SK-N-SH treated with all-trans-retinoic acid at 6 μM for 48 hours (cell line): ENCODE results near the gene NOD2.

ENCODE experiments used
- ATAC-seq: fragments of 200-7000 bp; cut with Tn5 transposase; 3 replicates; pipeline ENCODE4 v1.9.1; 2020; ENCODE audit warnings: mild to moderate bottlenecking, moderate library complexity
- ARNTL ChIP-seq: fragments of 450-650 bp; formaldehyde crosslinking; IDR thresholded peaks from 2 replicates; pipeline ENCODE4 v1.5.0; 2020; ENCODE audit warnings: low read depth, mild to moderate bottlenecking, moderate library complexity, borderline replicate concordance
- BACH2 ChIP-seq: fragments of 250-450 bp; sonication (Bioruptor Pico); IDR thresholded peaks from 2 replicates; pipeline ENCODE4 v1.9.0; 2021; ENCODE audit warnings: mild to moderate bottlenecking, borderline replicate concordance
- CREB5 ChIP-seq: fragments of 250-450 bp; sonication (Bioruptor Pico); IDR thresholded peaks from 2 replicates; pipeline ENCODE4 v1.5.1; 2020; ENCODE audit warnings: low read depth, mild to moderate bottlenecking, moderate library complexity
- CSDC2 ChIP-seq: fragments of 250-450 bp; sonication (Bioruptor Pico); IDR thresholded peaks from 2 replicates; pipeline ENCODE4 v1.5.0; 2020; ENCODE audit warnings: mild to moderate bottlenecking, moderate library complexity
- ESRRG ChIP-seq: fragments of 250-450 bp; sonication (Bioruptor Pico); IDR thresholded peaks from 2 replicates; pipeline ENCODE4 v1.6.1; 2021; ENCODE audit warnings: mild to moderate bottlenecking
- GLIS3 ChIP-seq: fragments of 250-450 bp; sonication (Bioruptor Pico); IDR thresholded peaks from 2 replicates; pipeline ENCODE4 v1.5.0; 2020; ENCODE audit warnings: mild to moderate bottlenecking, moderate library complexity
- ISL1 ChIP-seq: fragments of 250-450 bp; sonication (Bioruptor Pico); IDR thresholded peaks from 2 replicates; pipeline ENCODE4 v2.1.2; 2022; ENCODE audit warnings: mild to moderate bottlenecking, moderate library complexity
- OSR1 ChIP-seq: fragments of 250-450 bp; sonication (Bioruptor Pico); IDR thresholded peaks from 2 replicates; pipeline ENCODE4 v1.8.0; 2022; ENCODE audit warnings: moderate library complexity, mild to moderate bottlenecking, inconsistent platforms
- PATZ1 ChIP-seq: fragments of 250-450 bp; sonication (Bioruptor Pico); IDR thresholded peaks from 2 replicates; pipeline ENCODE4 v1.8.0; 2020; ENCODE audit warnings: mild to moderate bottlenecking, moderate library complexity, borderline replicate concordance
- POU6F1 ChIP-seq: fragments of 250-450 bp; sonication (Bioruptor Pico); IDR thresholded peaks from 2 replicates; pipeline ENCODE4 v1.8.0; 2021; ENCODE audit warnings: low read depth, mild to moderate bottlenecking, moderate library complexity, borderline replicate concordance
- PPARA ChIP-seq: fragments of 250-450 bp; sonication (Bioruptor Pico); IDR thresholded peaks from 2 replicates; pipeline ENCODE4 v1.5.0; 2020; ENCODE audit warnings: mild to moderate bottlenecking, borderline replicate concordance
- RARB ChIP-seq: fragments of 250-450 bp; sonication (Bioruptor Pico); IDR thresholded peaks from 2 replicates; pipeline ENCODE4 v1.8.0; 2021; ENCODE audit warnings: mild to moderate bottlenecking, moderate library complexity
- SNAI2 ChIP-seq: fragments of 250-450 bp; sonication (Bioruptor Pico); IDR thresholded peaks from 2 replicates; pipeline ENCODE4 v1.5.0; 2020; ENCODE audit warnings: mild to moderate bottlenecking, moderate library complexity
- TCF4 ChIP-seq: fragments of 250-450 bp; sonication (Bioruptor Pico); IDR thresholded peaks from 2 replicates; pipeline ENCODE4 v1.8.0; 2021; ENCODE audit warnings: mild to moderate bottlenecking, moderate library complexity, borderline replicate concordance
- TSHZ2 ChIP-seq: fragments of 250-450 bp; sonication (Bioruptor Pico); IDR thresholded peaks from 2 replicates; pipeline ENCODE4 v1.5.0; 2020; ENCODE audit warnings: mild to moderate bottlenecking, moderate library complexity
- ZC3H10 ChIP-seq: fragments of 250-450 bp; sonication (Bioruptor Pico); IDR thresholded peaks from 2 replicates; pipeline ENCODE4 v1.5.1; 2021; ENCODE audit warnings: mild to moderate bottlenecking, moderate library complexity
- ZFP3 ChIP-seq: fragments of 250-450 bp; sonication (Bioruptor Pico); IDR thresholded peaks from 2 replicates; pipeline ENCODE4 v1.5.0; 2020; ENCODE audit warnings: mild to moderate bottlenecking, moderate library complexity
- ZFP30 ChIP-seq: fragments of 450-650 bp; formaldehyde crosslinking; IDR thresholded peaks from 2 replicates; pipeline ENCODE4 v1.5.0; 2022; ENCODE audit warnings: mild to moderate bottlenecking, moderate library complexity
- ZNF565 ChIP-seq: fragments of 450-650 bp; formaldehyde crosslinking; conservative IDR thresholded peaks from 2 replicates; pipeline ENCODE4 v1.5.0; 2020; ENCODE audit warnings: low read depth, mild to moderate bottlenecking, moderate library complexity
- ZNF70 ChIP-seq: fragments of 450-650 bp; formaldehyde crosslinking; IDR thresholded peaks from 2 replicates; pipeline ENCODE4 v1.5.0; 2020; ENCODE audit warnings: mild to moderate bottlenecking, moderate library complexity
- ZNF8 ChIP-seq: fragments of 450-650 bp; formaldehyde crosslinking; IDR thresholded peaks from 2 replicates; pipeline ENCODE4 v1.5.0; 2020; ENCODE audit warnings: mild to moderate bottlenecking, moderate library complexity

Gene NOD2

GRCh38 chr16:50762241-50762640 is 68.8 kb downstream of the NOD2 start:
- no peak for TF ChIP-seq CREB5 (CRISPR knock-in tag)
- no peak for TF ChIP-seq ZNF565 (CRISPR knock-in tag)
- TF ChIP-seq ZFP3 = no peak
- no peak for TF ChIP-seq GLIS3 (CRISPR knock-in tag)
- no peak for TF ChIP-seq ZNF70 (CRISPR knock-in tag)
- TF ChIP-seq TCF4 (CRISPR knock-in tag) = no peak
- no peak for TF ChIP-seq POU6F1 (CRISPR knock-in tag)
- no peak for TF ChIP-seq ZC3H10
- TF ChIP-seq CSDC2 (CRISPR knock-in tag) = no peak
- TF ChIP-seq OSR1 (CRISPR knock-in tag) = no peak
- TF ChIP-seq ISL1 = no peak
- no peak for TF ChIP-seq ARNTL
- no peak for TF ChIP-seq SNAI2 (CRISPR knock-in tag)
- TF ChIP-seq ZFP30 = no peak
- TF ChIP-seq ESRRG (CRISPR knock-in tag) = no peak
- no peak for TF ChIP-seq TSHZ2 (CRISPR knock-in tag)
- TF ChIP-seq RARB (CRISPR knock-in tag) = no peak
- no peak for TF ChIP-seq ZNF8 (CRISPR knock-in tag)
- no peak for TF ChIP-seq PPARA (CRISPR knock-in tag)
- no peak for ATAC-seq

GRCh38 chr16:50763211-50763610 is 69.8 kb downstream of the NOD2 start:
- TF ChIP-seq ESRRG (CRISPR knock-in tag) = no peak
- TF ChIP-seq ISL1 = no peak
- no peak for TF ChIP-seq ZNF70 (CRISPR knock-in tag)
- TF ChIP-seq SNAI2 (CRISPR knock-in tag) = no peak
- TF ChIP-seq GLIS3 (CRISPR knock-in tag) = no peak
- no peak for TF ChIP-seq PPARA (CRISPR knock-in tag)
- no peak for TF ChIP-seq PATZ1 (CRISPR knock-in tag)
- TF ChIP-seq ZC3H10 = no peak
- TF ChIP-seq ZFP30 = no peak
- no peak for ATAC-seq

- ATAC-seq = no peak
- no peak for TF ChIP-seq PPARA (CRISPR knock-in tag)
- no peak for TF ChIP-seq ESRRG (CRISPR knock-in tag)
- TF ChIP-seq ISL1 = no peak
- TF ChIP-seq ZFP3 = no peak
These were observed 71.9 kb downstream of the NOD2 start for GRCh38 chr16:50765260-50765659.

GRCh38 chr16:50765861-50766260 is 72.5 kb downstream of the NOD2 start:
- TF ChIP-seq ZNF565 (CRISPR knock-in tag) = no peak
- no peak for TF ChIP-seq ZC3H10
- TF ChIP-seq BACH2 (CRISPR knock-in tag) = no peak
- TF ChIP-seq RARB (CRISPR knock-in tag) = no peak
- TF ChIP-seq ARNTL = no peak
- TF ChIP-seq ESRRG (CRISPR knock-in tag) = no peak
- no peak for TF ChIP-seq ZFP3
- no peak for TF ChIP-seq POU6F1 (CRISPR knock-in tag)
- TF ChIP-seq TSHZ2 (CRISPR knock-in tag) = no peak
- no peak for TF ChIP-seq ZNF70 (CRISPR knock-in tag)
- no peak for TF ChIP-seq OSR1 (CRISPR knock-in tag)
- TF ChIP-seq TCF4 (CRISPR knock-in tag) = no peak
- TF ChIP-seq, all 23 proteins: peak for 0
- no peak for ATAC-seq
